NCI-H1092 treated with DMSO at 0.1 percent for 48 hours (cell line): Measurements from ENCODE around the gene TLK1.
"Not testable (repeated sequence)": the region's sequence is repeated elsewhere in the genome, so short reads cannot be mapped to it uniquely, and the experiment has no call there.

Experiments
- DNase-seq: peaks from one replicate; lab custom pipeline; 2025; lab: John Stamatoyannopoulos, UW

The TLK1 gene

DNA sequence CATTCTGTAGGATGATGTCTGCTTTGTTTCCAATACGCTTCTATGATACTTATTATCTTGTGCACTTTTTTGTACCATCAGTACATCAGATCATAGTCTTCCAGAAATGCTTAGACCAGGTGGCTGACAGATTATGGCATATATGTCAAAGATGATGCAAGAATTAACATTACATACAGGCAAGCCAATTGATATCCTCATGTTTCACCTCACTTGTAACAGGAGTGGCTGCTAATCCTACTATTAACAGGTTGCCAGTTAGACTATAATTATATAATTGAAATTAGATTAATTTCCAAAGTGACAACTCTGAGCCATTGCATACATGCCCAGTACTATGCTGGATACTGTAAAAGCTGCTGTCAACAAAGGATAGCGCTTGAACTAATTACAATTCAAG is 77.2 kb downstream of the TLK1 start:
- DNase-seq = no peak

- no peak for DNase-seq
Observed at GRCh38 chr2:171081649-171082111, 79.0 kb downstream of the TLK1 start.

DNA sequence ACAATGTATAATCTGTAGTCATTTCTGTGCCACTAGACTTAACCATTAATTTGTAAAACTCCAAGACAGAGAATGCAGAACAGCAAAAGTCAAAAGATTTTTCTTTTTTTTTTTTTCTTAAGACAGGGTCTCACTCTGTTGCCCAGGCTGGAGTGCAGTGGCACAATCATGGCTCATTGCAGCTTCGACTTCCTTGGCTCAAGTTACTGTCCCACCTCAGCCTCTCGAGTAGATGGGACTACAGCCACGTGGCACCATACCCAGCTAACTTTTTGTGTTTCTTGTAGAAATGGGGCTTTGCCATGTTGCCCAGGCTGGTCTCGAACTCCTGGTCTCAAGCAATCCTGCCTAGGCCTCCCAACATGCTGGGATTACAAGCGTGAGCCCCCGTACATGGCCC is 80.1 kb downstream of the TLK1 start:
- no peak for DNase-seq

DNA sequence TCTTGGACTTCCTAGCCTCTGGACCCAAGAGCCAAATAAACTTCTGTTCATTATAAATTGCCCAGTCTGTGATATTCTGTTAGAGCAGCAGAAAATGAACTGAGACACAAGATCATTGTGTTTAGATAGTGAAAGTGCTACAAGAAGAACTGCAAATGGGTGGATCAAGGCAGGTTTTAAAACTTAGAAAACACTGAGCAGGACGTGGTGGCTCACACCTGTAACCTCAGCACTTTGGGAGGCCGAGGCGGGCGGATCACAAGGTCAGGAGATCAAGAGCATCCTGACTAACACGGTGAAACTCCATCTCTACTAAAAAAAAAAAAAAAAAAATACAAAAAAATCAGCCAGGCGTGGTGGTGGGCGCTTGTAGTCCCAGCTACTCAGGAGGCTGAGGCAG is 84.3 kb downstream of the TLK1 start:
- not testable (repeated sequence) for DNase-seq

DNA sequence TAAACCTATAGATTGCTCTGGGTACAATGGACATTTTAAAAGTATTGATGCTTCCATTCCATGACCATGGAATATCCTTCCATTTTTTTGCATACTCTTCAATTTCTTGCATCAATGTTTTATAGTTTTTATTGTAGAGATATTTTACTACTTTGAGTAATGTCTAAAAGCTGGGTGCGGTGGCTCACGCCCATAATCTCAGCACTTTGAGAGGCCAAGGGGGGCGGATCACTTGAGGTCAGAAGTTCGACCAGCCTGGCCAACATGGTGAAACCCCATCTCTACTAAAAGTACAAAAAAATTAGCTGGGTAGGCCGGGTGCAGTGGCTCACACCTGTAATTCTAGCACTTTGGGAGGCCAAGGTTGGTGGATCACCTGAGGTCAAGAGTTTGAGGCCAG is 88.5 kb downstream of the TLK1 start:
- DNase-seq = no peak

- no peak for DNase-seq
Observed at GRCh38 chr2:171069286-171069956, 91.3 kb downstream of the TLK1 start.

- no peak for DNase-seq
Observed at GRCh38 chr2:171066110-171066509, 94.6 kb downstream of the TLK1 start.

- no peak for DNase-seq
Observed at GRCh38 chr2:171057575-171057974, 103.1 kb downstream of the TLK1 start.

GRCh38 chr2:171056307-171056706 is 104.4 kb downstream of the TLK1 start:
- DNase-seq = no peak

GRCh38 chr2:171049691-171050090 is 111.0 kb downstream of the TLK1 start:
- DNase-seq = no peak

DNA sequence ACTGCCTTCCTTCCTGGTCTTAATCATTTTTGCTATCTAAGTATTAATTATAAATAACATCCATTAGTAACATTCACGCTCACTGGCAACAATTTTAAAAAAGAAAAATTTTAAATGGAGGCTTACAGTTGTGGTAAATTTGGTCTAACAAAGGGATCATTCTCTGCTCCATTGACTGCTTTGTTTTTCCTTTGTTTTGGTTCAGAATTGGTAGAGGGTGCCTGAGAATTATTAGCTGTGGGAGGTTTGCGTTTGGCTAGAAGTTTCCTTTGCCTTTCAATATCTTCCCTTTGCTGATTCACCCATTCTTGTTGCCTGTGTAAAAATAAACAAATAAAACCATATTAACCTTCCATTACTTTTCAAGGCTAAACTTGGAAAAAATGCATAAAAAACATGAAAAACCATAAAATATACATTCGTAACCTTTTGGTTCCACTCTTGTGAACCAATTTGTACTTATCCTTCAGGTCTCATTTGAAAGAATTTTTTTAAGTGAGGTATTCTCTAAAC is 114.6 kb downstream of the TLK1 start:
- no peak for DNase-seq

- no peak for DNase-seq
Observed at GRCh38 chr2:171044416-171044815, 116.3 kb downstream of the TLK1 start.

- no peak for DNase-seq
Observed at GRCh38 chr2:171042253-171042969, 118.3 kb downstream of the TLK1 start.

DNA sequence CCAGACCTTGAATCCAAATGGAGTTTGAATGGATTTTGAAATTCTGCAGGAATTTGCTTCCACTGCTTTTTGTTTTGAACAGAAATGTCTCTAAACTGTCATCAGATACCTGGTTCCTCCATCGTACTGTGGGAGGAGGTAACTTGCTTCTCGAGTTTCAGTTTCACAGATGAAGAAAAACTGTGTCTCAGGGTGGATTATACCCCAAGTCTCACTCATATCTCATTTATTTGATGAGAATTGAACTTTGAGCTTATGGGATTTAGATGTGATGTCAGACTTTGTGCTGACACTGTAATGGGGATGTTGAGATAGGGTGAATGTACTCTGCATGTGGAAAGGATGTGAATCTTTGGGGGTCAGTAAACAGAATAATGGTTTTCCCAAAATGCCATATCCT is 124.2 kb downstream of the TLK1 start:
- DNase-seq = no peak

- DNase-seq = no peak
Observed at GRCh38 chr2:171034315-171034714, 126.4 kb downstream of the TLK1 start.

- no peak for DNase-seq
Observed at GRCh38 chr2:171025214-171025613, 135.5 kb downstream of the TLK1 start.

DNA sequence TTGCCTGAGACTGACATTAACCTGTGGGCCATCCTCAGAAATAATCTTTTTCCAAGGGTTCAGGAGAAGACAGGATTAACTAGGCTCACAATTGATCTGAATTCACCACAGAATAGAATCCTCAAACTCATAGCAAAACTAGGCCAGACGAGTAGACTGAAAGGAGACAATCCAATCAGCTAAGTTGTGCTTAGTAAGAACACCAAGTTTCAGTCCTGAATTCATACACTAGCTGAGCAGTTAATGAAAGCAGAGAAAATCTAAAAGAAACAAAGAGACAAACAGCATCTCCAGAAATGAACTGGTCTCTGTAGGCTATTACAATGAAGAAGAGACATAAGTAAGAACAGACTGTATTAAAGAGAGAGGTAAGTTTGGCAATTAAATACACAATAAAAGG is 142.2 kb downstream of the TLK1 start:
- DNase-seq = no peak

DNA sequence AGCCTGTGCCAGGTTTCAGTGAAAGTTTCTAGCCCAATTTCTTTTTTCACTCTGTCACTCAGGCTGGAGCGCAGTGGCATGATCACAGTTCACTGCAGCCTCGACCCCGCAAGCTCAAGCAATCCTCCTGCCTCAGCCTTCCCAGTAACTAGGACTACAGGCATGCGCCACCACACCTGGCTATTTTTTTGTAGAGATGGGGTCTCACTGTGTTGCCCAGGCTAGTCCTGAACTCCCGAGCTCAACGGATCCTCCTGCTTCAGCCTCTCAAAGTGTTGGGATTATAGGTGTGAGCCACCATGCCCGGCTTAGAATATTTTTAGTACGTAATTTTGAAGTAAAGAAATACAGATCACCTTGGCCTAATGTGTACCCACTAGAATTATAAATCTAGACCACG is 144.6 kb downstream of the TLK1 start:
- no peak for DNase-seq

- no peak for DNase-seq
Observed at GRCh38 chr2:171013851-171014250, 146.8 kb downstream of the TLK1 start.

DNA sequence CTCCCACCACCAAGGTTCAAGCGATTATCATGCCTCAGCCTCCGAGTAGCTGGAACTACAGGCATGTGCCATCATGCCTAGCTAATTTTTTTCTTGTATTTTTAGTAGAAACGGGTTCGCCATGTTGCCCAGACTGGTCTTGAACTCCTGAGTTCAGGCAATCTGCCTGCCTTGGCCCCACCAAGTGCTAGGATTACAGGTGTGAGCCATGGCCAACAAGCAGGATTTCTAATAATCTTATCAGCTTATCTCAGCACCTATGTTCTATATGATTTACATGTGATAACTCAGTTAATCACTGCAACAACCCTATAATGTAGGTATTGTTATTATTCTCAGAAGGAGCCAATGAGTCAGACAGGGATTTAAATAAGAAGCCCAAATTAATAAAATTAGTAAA is 151.3 kb downstream of the TLK1 start:
- DNase-seq = no peak

- no peak for DNase-seq
Observed at GRCh38 chr2:171008550-171009205, 152.0 kb downstream of the TLK1 start.

DNA sequence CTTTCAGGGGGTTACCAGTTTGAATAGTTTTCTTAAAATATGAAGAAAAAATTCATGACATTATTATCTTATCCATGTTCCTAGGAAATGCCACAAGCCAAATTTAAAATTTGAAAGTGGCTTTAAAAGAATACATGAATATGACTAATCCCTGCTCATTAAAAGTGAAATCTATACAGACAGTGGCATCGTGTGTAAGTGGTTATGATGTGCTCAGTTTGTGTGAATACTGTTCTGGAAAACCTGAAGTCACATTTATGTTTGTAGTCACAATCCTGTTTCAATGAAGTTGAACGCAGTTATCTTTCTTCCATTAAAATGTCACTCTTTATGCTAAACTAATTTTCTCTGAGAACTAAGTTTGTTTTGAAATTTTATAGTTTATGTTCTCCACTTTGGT is 155.9 kb downstream of the TLK1 start:
- DNase-seq = no peak

GRCh38 chr2:171004363-171004762 is 156.3 kb downstream of the TLK1 start:
- no peak for DNase-seq
